ENCODE measurements around the gene SLC35G2.

DNA sequence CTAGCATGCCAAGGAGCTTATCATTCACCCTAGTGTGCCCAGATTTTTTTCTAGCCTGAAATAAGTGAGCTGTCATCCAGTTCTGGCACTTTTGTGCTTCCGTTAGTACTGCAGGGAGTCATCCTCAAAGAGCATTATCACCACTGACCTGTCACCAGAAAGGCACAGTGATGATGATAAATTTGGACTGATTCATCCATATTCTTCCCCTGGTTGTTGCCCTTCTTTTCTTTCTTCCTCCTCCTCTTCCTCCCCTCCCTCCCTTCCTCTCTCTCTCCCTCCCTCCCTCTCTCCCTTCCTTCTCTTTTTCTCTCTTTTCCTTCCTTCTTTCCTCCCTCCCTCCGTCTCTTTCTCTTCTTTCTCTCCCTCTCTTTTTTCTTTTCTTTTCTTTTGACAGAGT, 21.3 kb downstream of the SLC35G2 start:
- TF ChIP-seq TP53 (CRISPR knock-in tag; IDR thresholded peaks at IDR 0.05) (no peak), RFX5 (IDR thresholded peaks at IDR 0.05) (no peak), EP300 (IDR thresholded peaks at IDR 0.05) (no peak), REST (IDR thresholded peaks at IDR 0.05) (no peak)
- TF ChIP-seq, protein P1, sequence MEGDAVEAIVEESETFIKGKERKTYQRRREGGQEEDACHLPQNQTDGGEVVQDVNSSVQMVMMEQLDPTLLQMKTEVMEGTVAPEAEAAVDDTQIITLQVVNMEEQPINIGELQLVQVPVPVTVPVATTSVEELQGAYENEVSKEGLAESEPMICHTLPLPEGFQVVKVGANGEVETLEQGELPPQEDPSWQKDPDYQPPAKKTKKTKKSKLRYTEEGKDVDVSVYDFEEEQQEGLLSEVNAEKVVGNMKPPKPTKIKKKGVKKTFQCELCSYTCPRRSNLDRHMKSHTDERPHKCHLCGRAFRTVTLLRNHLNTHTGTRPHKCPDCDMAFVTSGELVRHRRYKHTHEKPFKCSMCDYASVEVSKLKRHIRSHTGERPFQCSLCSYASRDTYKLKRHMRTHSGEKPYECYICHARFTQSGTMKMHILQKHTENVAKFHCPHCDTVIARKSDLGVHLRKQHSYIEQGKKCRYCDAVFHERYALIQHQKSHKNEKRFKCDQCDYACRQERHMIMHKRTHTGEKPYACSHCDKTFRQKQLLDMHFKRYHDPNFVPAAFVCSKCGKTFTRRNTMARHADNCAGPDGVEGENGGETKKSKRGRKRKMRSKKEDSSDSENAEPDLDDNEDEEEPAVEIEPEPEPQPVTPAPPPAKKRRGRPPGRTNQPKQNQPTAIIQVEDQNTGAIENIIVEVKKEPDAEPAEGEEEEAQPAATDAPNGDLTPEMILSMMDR (IDR thresholded peaks at IDR 0.05), result no peak
- TF ChIP-seq, protein P2, sequence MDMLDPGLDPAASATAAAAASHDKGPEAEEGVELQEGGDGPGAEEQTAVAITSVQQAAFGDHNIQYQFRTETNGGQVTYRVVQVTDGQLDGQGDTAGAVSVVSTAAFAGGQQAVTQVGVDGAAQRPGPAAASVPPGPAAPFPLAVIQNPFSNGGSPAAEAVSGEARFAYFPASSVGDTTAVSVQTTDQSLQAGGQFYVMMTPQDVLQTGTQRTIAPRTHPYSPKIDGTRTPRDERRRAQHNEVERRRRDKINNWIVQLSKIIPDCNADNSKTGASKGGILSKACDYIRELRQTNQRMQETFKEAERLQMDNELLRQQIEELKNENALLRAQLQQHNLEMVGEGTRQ (IDR thresholded peaks at IDR 0.05), result no peak
